GM23338 (cell line): ENCODE data around the gene TSPYL4.

Experiments
- CREB1 ChIP-seq: fragments of 250-450 bp; sonication (Bioruptor Pico); IDR thresholded peaks from 2 replicates; pipeline ENCODE4 v1.5.0; 2020; ENCODE audit warnings: low read depth, mild to moderate bottlenecking, moderate library complexity
- EZH2 ChIP-seq: fragments of 200-600 bp; sonication (generic); IDR thresholded peaks from one replicate; pipeline ENCODE4 v1.8.0; 2017; ENCODE audit warnings: antibody characterized with exemption, mild to moderate bottlenecking, low read depth; ENCODE audit not compliant: unreplicated experiment
- EZH2phosphoT487 ChIP-seq: fragments of 200-600 bp; sonication (generic); IDR thresholded peaks from one replicate; pipeline ENCODE4 v1.8.1; 2018; ENCODE audit warnings: antibody characterized with exemption; ENCODE audit not compliant: unreplicated experiment
- JUNB ChIP-seq: IDR thresholded peaks from one replicate; pipeline ENCODE4 v1.6.1; 2016; ENCODE audit warnings: antibody characterized with exemption; ENCODE audit not compliant: unreplicated experiment
- POLR2AphosphoS5 ChIP-seq: IDR thresholded peaks from 2 replicates; pipeline ENCODE4 v1.6.1; 2016; ENCODE audit warnings: antibody characterized with exemption, low read depth
- REST ChIP-seq: IDR thresholded peaks from one replicate; pipeline ENCODE4 v1.6.1; 2018; ENCODE audit warnings: antibody characterized with exemption; ENCODE audit not compliant: unreplicated experiment
- STAT1 ChIP-seq: IDR thresholded peaks from one replicate; pipeline ENCODE4 v1.6.1; 2016; ENCODE audit warnings: antibody characterized with exemption; ENCODE audit not compliant: unreplicated experiment
- ZNF331 ChIP-seq: fragments of 250-450 bp; sonication (Bioruptor Pico); IDR thresholded peaks from 2 replicates; pipeline ENCODE4 v1.5.0; 2020; ENCODE audit warnings: low read depth, mild to moderate bottlenecking, moderate library complexity
- TF ChIP-seq, protein P1 (sequence below), 2 experiments: fragments of 200-600 bp in 1 of 2; sonication (generic) in 1 of 2; conservative IDR thresholded peaks; 2 replicates each; pipeline versions ENCODE4 v1.5.1 to v1.6.1; 2016 to 2017; ENCODE audit warnings: antibody characterized with exemption in 2 of 2, low read depth in 2 of 2, mild to moderate bottlenecking in 2 of 2, moderate library complexity in 1 of 2
- TF ChIP-seq, protein P2 (sequence below): IDR thresholded peaks from 2 replicates; pipeline ENCODE4 v1.6.1; 2016; ENCODE audit warnings: antibody characterized with exemption

GRCh38 chr6:116234689-116235088 is 19.2 kb downstream of the TSPYL4 start:
- TF ChIP-seq, protein P1, sequence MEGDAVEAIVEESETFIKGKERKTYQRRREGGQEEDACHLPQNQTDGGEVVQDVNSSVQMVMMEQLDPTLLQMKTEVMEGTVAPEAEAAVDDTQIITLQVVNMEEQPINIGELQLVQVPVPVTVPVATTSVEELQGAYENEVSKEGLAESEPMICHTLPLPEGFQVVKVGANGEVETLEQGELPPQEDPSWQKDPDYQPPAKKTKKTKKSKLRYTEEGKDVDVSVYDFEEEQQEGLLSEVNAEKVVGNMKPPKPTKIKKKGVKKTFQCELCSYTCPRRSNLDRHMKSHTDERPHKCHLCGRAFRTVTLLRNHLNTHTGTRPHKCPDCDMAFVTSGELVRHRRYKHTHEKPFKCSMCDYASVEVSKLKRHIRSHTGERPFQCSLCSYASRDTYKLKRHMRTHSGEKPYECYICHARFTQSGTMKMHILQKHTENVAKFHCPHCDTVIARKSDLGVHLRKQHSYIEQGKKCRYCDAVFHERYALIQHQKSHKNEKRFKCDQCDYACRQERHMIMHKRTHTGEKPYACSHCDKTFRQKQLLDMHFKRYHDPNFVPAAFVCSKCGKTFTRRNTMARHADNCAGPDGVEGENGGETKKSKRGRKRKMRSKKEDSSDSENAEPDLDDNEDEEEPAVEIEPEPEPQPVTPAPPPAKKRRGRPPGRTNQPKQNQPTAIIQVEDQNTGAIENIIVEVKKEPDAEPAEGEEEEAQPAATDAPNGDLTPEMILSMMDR (conservative IDR thresholded peaks at IDR 0.05; ENCODE audit: low read depth in 2 of 2) = no peak
- no peak for TF ChIP-seq POLR2AphosphoS5
- no peak for TF ChIP-seq EZH2
- no peak for TF ChIP-seq ZNF331 (CRISPR knock-in tag)
- no peak for TF ChIP-seq CREB1 (CRISPR knock-in tag)
- no peak for TF ChIP-seq EZH2phosphoT487
- TF ChIP-seq REST = no peak
- TF ChIP-seq, protein P2, sequence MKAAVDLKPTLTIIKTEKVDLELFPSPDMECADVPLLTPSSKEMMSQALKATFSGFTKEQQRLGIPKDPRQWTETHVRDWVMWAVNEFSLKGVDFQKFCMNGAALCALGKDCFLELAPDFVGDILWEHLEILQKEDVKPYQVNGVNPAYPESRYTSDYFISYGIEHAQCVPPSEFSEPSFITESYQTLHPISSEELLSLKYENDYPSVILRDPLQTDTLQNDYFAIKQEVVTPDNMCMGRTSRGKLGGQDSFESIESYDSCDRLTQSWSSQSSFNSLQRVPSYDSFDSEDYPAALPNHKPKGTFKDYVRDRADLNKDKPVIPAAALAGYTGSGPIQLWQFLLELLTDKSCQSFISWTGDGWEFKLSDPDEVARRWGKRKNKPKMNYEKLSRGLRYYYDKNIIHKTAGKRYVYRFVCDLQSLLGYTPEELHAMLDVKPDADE = no peak
- no peak for TF ChIP-seq JUNB
- no peak for TF ChIP-seq STAT1
